A549 (cell line): ENCODE measurements around the gene MOB3C. TPM values are rescaled to one million over a fixed set of nuclear protein-coding genes. Genes with fewer than 3 reads are reported as not detected.

ENCODE experiments used
- ATAC-seq, 2 experiments: fragments of 200-7000 bp in 1 of 2; fragments of >200 bp in 1 of 2; cut with Nextera tagmentation in 1 of 2; cut with Tn5 transposase in 1 of 2; 3 replicates each; pipeline versions ENCODE4 v1.8.0 to v1.9.1; 2018 to 2020; ENCODE audit warnings: mild to moderate bottlenecking in 1 of 2, moderate library complexity in 1 of 2
- CTCF ChIA-PET: fragments of 300-600 bp; sonication (Branson Sonifier 250); formaldehyde crosslinking; extraction: SDS; loops from one replicate; lab custom pipeline; 2021; ENCODE audit warnings: antibody characterized with exemption, inconsistent platforms; lab: Yijun Ruan, JAX
- POLR2A ChIA-PET: fragments of 350-600 bp; formaldehyde crosslinking; extraction: SDS; loops from one replicate; lab custom pipeline; 2021; ENCODE audit warnings: antibody characterized with exemption, inconsistent platforms; lab: Yijun Ruan, JAX
- DNase-seq, 2 experiments: peaks; one replicate each; pipeline versions ENCODE4 v3.0.0 to v3.0.0-alpha.2; 2011 to 2016; ENCODE audit warnings: low read depth in 1 of 2, low spot score in 1 of 2
- FAIRE-seq: peaks from 2 replicates; lab custom pipeline; 2011; peaks lifted over from hg19 to GRCh38; lab: Jason Lieb, UNC
- H3K27ac ChIP-seq, 2 experiments: fragments of >200 bp; sonication (Bioruptor Twin); formaldehyde crosslinking; 3 replicates each; pipeline ENCODE4 v1.5.1; 2016 to 2017
- H3K4me1 ChIP-seq: fragments of >200 bp; sonication (Bioruptor Twin); formaldehyde crosslinking; 3 replicates; pipeline ENCODE4 v1.6.1; 2016
- H3K4me2 ChIP-seq: fragments of >200 bp; sonication (Bioruptor Twin); formaldehyde crosslinking; 3 replicates; pipeline ENCODE4 v1.6.1; 2016
- H3K4me3 ChIP-seq: fragments of >200 bp; sonication (Bioruptor Twin); formaldehyde crosslinking; 3 replicates; pipeline ENCODE4 v1.5.1; 2016
- H3K9me3 ChIP-seq: fragments of >200 bp; sonication (Bioruptor Twin); formaldehyde crosslinking; 3 replicates; pipeline ENCODE4 v1.6.1; 2016
- BHLHE40 ChIP-seq: IDR thresholded peaks from 2 replicates; pipeline ENCODE4 v1.6.1; 2012; ENCODE audit warnings: low read depth, low read length, inconsistent platforms
- CBX2 ChIP-seq: fragments of 200-600 bp; sonication (generic); IDR thresholded peaks from 2 replicates; pipeline ENCODE4 v1.6.1; 2016; ENCODE audit warnings: low read depth, mild to moderate bottlenecking, borderline replicate concordance
- CEBPB ChIP-seq, 2 experiments: fragments of >200 bp in 1 of 2; sonication (Bioruptor Twin) in 1 of 2; formaldehyde crosslinking in 1 of 2; IDR thresholded peaks; 2 replicates each; pipeline ENCODE4 v1.6.1; 2012 to 2016
- CHD2 ChIP-seq: fragments of 150-350 bp; IDR thresholded peaks from 2 replicates; pipeline ENCODE4 v1.6.1; 2014; ENCODE audit warnings: low read length; ENCODE audit not compliant: partially characterized antibody
- CHD4 ChIP-seq: fragments of 200-600 bp; sonication (generic); IDR thresholded peaks from 2 replicates; pipeline ENCODE4 v1.6.1; 2016; ENCODE audit warnings: antibody characterized with exemption, mild to moderate bottlenecking, borderline replicate concordance
- EHMT2 ChIP-seq: fragments of 200-600 bp; sonication (generic); IDR thresholded peaks from 2 replicates; pipeline ENCODE4 v1.6.1; 2016; ENCODE audit warnings: antibody characterized with exemption, low read depth, mild to moderate bottlenecking, moderate library complexity
- ESRRA ChIP-seq: fragments of 150-350 bp; IDR thresholded peaks from 2 replicates; pipeline ENCODE4 v1.6.1; 2014; ENCODE audit warnings: mild to moderate bottlenecking, low read length, borderline replicate concordance
- HDAC2 ChIP-seq: fragments of 200-600 bp; sonication (generic); IDR thresholded peaks from 2 replicates; pipeline ENCODE4 v1.6.1; 2016
- HES2 ChIP-seq: fragments of >200 bp; sonication (Bioruptor Twin); formaldehyde crosslinking; IDR thresholded peaks from 2 replicates; pipeline ENCODE4 v1.6.1; 2016
- HOXB13 ChIP-seq: fragments of 250-450 bp; sonication (Bioruptor Pico); IDR thresholded peaks from 2 replicates; pipeline ENCODE4 v1.5.0; 2020; ENCODE audit warnings: low read depth, mild to moderate bottlenecking, moderate library complexity
- KDM1A ChIP-seq: fragments of 200-600 bp; sonication (generic); IDR thresholded peaks from 2 replicates; pipeline ENCODE4 v1.6.1; 2016; ENCODE audit warnings: low read depth, mild to moderate bottlenecking
- RFX5 ChIP-seq: fragments of 450-650 bp; IDR thresholded peaks from 2 replicates; pipeline ENCODE4 v1.7.1; 2014; ENCODE audit warnings: antibody characterized with exemption, mild to moderate bottlenecking, moderate library complexity
- SREBF2 ChIP-seq: fragments of 450-650 bp; IDR thresholded peaks from 2 replicates; pipeline ENCODE4 v1.6.1; 2014; ENCODE audit warnings: mild to moderate bottlenecking, moderate library complexity
- WGBS: methylation state at CpG from one replicate; pipeline ENCODE4 v1.1.6; 2017; ENCODE audit errors: missing lambda C conversion rate; 5-methylcytosine and 5-hydroxymethylcytosine counted together
- polyA plus RNA-seq, 4 experiments: library from polyadenylated mRNA; depleted of rRNA in 3 of 4; stranded (reverse); fragments of >200 nt; fragmentation: RNase III in 1 of 4; extraction: RNeasy Plus Mini Kit Qiagen cat#74134 plus additional on column Dnase treatment in 1 of 4; gene quantifications; 2 replicates in 3 of 4; 3 replicates in 1 of 4; pipeline ENCODE4 v1.2.3, GENCODE V29; 2011 to 2017
- TF ChIP-seq, protein P1 (sequence below): IDR thresholded peaks from 2 replicates; pipeline ENCODE4 v1.6.1; 2012
- TF ChIP-seq, protein P2 (sequence below): fragments of 200-600 bp; sonication (generic); IDR thresholded peaks from 2 replicates; pipeline ENCODE4 v1.6.1; 2016; ENCODE audit warnings: antibody characterized with exemption, mild to moderate bottlenecking, moderate library complexity
- TF ChIP-seq, protein P3 (sequence below): fragments of 450-650 bp; IDR thresholded peaks from 2 replicates; pipeline ENCODE4 v1.6.1; 2014; ENCODE audit warnings: antibody characterized with exemption

MOB3C gene
- polyA plus RNA-seq, 2 of the 4 experiments (the other 2 are of a cell fraction), result 2.6 to 2.7 TPM

DNA sequence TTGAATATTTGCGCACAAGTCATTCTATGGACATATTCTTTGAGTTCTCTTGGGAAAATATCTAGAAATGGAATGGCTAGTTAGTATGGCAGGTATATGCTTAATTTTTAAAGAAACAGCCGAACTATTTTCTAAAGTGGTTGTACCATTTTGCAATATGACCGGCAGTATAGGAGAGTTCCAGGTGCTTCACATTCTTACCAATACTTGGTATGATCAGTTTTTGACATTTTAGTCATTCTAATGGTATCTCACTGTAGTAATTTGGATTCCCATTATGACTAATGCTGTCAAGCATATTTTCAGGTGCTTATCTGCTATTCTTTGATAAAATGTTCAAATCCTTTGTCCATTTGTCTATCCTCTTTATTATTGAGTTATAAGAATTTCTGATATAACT lies 31.0 kb upstream of the MOB3C start:
- ChIA-PET POLR2A (no interaction called here), CTCF (no interaction called here)
- H3K9me3 ChIP-seq, result peaks cover 9% of the 10 kb centered on the region
- peaks cover 21% of the 10 kb centered on the region for H3K4me1 ChIP-seq
- FAIRE-seq (no peak), DNase-seq (no peak), ATAC-seq (no peak)
- WGBS, result 96% methylated on average over 3 of the region's 3 CpGs
- H3K27ac ChIP-seq, result no peak overlapping the region
- no peak overlapping the region for H3K4me2 ChIP-seq
- no peak overlapping the region for H3K4me3 ChIP-seq
- TF ChIP-seq, protein P1, sequence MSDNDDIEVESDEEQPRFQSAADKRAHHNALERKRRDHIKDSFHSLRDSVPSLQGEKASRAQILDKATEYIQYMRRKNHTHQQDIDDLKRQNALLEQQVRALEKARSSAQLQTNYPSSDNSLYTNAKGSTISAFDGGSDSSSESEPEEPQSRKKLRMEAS, result no peak
- TF ChIP-seq ESRRA, result no peak
- TF ChIP-seq CHD2, result no peak
- TF ChIP-seq RFX5, result no peak
- no peak for TF ChIP-seq EHMT2
- no peak for TF ChIP-seq BHLHE40
- TF ChIP-seq CHD4, result no peak
- no peak for TF ChIP-seq HES2
- TF ChIP-seq, protein P2, sequence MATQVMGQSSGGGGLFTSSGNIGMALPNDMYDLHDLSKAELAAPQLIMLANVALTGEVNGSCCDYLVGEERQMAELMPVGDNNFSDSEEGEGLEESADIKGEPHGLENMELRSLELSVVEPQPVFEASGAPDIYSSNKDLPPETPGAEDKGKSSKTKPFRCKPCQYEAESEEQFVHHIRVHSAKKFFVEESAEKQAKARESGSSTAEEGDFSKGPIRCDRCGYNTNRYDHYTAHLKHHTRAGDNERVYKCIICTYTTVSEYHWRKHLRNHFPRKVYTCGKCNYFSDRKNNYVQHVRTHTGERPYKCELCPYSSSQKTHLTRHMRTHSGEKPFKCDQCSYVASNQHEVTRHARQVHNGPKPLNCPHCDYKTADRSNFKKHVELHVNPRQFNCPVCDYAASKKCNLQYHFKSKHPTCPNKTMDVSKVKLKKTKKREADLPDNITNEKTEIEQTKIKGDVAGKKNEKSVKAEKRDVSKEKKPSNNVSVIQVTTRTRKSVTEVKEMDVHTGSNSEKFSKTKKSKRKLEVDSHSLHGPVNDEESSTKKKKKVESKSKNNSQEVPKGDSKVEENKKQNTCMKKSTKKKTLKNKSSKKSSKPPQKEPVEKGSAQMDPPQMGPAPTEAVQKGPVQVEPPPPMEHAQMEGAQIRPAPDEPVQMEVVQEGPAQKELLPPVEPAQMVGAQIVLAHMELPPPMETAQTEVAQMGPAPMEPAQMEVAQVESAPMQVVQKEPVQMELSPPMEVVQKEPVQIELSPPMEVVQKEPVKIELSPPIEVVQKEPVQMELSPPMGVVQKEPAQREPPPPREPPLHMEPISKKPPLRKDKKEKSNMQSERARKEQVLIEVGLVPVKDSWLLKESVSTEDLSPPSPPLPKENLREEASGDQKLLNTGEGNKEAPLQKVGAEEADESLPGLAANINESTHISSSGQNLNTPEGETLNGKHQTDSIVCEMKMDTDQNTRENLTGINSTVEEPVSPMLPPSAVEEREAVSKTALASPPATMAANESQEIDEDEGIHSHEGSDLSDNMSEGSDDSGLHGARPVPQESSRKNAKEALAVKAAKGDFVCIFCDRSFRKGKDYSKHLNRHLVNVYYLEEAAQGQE, result no peak

- peaks cover 9% of the 10 kb centered on the region for H3K9me3 ChIP-seq
- WGBS, result 84% methylated on average over 2 of the region's 2 CpGs
- TF ChIP-seq HOXB13 (CRISPR knock-in tag), result no peak
- no peak for TF ChIP-seq SREBF2
- TF ChIP-seq CBX2, result no peak
- TF ChIP-seq HDAC2, result no peak
- TF ChIP-seq CEBPB (IDR thresholded peaks at IDR 0.05), result no peak
- no peak for TF ChIP-seq ESRRA
- TF ChIP-seq, protein P2, result no peak
- no peak for TF ChIP-seq EHMT2
- no peak for TF ChIP-seq KDM1A
- TF ChIP-seq, protein P3, sequence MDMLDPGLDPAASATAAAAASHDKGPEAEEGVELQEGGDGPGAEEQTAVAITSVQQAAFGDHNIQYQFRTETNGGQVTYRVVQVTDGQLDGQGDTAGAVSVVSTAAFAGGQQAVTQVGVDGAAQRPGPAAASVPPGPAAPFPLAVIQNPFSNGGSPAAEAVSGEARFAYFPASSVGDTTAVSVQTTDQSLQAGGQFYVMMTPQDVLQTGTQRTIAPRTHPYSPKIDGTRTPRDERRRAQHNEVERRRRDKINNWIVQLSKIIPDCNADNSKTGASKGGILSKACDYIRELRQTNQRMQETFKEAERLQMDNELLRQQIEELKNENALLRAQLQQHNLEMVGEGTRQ, result no peak
- no peak for TF ChIP-seq CHD2
- TF ChIP-seq RFX5, result no peak
- FAIRE-seq (no peak), ATAC-seq (no peak), DNase-seq (no peak)
- H3K4me1 ChIP-seq, result peaks cover 22% of the 10 kb centered on the region
- no peak overlapping the region for H3K4me2 ChIP-seq
- H3K4me3 ChIP-seq, result no peak overlapping the region
- POLR2A ChIA-PET, result no interaction called here
- H3K27ac ChIP-seq, result no peak overlapping the region
- CTCF ChIA-PET, result no interaction called here
Observed at GRCh38 chr1:46646844-46647243, 30.2 kb upstream of the MOB3C start.
